Fibroblast of skin of left biceps (primary cell): Measurements from ENCODE around the gene HIRA.
"Not testable (repeated sequence)": the region's sequence is repeated elsewhere in the genome, so short reads cannot be mapped to it uniquely, and the experiment has no call there.

Experiments used
- DNase-seq, 2 experiments: peaks; one replicate each; pipeline ENCODE4 v3.0.0-alpha.2; 2013; ENCODE audit warnings: low read depth in 2 of 2

Gene HIRA

DNA sequence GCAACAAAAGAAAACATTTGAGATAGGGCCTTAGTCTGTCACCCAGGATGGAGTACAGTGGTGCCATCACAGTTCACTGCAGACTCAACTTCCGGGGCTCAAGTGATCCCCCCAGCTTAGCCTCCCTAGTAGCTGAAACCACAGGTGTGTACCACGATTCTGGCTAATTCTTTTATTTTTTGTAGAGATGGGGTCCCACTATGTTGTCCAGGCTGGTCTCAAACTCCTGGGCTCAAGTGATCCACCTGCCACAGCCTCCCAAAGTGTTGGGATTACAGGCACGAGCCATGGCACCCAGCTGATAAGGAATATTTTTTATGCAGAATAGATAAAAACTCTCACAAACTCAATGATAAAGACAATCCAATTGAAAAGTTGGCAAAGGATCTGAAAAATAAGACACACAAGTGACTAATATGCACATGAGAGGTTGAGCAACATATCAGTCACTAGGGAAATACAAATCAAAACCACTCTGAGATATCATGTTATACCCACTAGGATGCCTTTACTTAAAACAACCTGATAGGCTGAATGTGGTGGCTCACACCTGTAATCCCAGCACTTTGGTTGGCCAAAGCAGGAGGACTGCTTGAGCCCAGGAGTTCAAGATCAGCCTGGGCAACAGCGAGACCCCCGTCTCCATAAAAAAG, 106.1 kb downstream of the HIRA start:
- DNase-seq = no peak

DNA sequence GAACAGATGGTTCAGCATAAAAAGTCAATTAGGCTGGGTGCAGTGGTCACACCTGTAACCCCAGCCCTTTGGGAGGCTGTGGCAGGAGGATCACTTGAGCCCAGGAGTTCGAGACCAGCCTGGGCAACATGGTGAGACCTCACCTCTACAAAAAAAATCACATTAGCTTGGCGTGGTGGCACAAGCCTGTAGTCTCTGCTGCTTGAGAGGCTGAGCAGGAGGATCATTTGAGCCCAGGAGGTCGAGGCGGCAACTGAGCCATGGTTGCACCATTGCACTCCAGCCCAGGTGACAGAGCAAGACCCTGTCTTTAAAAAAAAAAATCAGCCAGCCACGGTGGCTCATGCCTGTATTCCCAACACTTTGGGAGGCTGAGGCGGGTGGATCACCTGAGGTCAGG, 108.1 kb downstream of the HIRA start:
- not testable (repeated sequence) for DNase-seq

DNA sequence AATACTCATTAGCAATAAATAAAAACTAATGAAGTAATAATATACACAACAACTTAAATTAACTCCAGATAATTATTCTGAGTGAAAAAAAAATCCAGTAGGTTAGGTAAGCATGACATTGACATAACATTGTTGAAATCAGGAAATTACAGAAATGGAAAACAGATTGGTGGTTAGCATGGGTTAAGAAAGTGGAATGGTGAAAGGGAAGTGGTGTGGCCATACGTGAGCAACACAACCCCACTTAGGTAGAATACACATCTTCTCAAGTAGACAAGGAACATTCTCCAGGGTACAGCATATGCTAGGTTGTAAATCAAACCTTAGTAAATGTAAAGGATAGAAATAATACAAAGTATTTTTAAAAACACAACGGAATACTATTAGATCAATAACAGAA, 109.8 kb downstream of the HIRA start:
- no peak for DNase-seq

DNA sequence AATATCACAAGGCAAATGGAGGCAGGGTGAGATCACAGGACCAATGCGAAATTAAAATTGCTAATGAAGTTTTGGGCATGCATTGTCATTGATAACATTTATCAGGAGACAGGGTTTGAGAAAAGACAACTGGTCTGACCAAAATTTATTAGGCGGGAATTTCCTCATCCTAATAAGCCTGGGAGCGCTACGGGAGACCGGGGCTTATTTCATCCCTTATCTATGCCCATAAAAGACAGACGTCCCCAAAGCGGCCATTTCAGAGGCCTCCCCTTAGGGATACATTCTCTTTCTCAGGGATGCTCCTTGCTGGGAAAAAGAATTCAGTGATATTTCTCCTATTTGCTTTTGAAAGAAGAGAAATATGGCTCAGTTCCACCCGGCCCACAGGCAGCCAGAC, 111.4 kb downstream of the HIRA start:
- not testable (repeated sequence) for DNase-seq

DNA sequence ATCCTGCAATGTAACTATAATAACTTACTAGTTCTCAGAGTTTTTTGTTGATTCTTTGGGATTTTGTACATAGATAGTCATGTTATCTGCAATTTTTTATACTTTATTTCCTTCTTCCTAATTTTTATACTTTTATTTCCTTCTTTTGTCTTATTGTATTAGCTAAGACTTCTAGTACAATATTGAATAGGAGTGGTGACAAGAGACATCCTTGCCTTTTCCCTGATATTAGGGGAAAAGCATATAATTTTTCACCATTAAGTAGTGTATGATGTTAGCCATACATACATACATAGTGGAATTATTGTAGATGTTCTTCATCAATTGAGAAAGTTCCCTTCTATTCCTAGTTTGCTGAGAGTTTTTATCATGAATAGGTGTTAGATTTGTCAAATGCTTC, 112.3 kb downstream of the HIRA start:
- no peak for DNase-seq

DNA sequence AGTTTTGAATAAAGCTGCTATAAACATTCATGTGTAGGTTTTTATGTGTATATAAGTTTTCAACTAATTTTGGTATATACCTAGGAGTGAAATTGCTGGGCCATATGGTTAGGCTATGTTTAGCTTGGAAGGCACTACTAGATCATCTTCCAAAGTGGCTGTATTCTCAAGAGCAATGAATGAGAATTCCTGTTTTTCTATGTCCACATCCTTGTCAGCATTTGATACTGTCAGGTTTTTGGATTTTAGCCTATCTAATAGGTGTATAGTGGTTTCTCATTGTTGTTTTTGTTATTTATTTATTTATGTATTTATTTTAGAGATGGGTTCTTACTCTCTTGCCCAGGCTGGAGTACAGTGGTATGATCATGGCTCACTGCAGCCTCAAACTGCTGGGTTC, 113.7 kb downstream of the HIRA start:
- DNase-seq = no peak

DNA sequence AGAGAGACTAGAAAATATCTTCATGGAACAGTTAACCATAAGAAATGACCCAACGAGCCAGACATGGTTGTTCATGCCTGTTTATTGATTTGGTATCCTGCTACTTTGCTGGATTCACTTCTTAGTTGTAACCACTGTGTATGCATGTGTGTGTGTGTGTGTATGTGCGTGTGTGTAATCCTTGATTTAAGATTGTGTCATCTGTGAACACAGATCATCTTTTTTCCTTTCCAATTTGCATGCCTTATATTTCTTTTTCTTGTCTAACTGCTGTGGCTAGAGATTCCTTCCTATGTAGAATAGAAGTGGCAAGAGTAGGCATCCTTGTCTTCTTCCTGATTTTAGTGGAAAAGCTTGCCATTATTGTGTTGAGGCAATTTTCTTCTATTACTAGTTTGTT, 123.7 kb downstream of the HIRA start:
- DNase-seq = no peak

DNA sequence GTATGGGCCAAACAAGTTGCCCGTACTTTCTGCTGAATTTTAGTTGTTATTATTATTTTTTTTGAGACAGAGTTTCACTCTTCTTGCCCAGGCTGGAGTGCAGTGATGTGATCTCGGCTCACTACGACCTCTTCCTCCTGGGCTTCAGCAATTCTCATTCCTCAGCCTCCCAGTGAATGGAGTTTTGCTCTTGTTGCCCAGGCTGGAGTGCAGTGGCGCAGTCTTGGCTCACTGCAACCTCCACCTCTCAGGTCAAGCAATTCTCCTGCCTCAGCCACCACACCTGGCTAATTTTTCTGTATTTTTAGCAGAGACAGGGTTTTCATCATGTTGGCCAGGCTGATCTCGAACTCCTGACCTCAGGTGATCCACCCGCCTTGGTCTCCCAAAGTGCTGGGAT, 125.0 kb downstream of the HIRA start:
- not testable (repeated sequence) for DNase-seq

DNA sequence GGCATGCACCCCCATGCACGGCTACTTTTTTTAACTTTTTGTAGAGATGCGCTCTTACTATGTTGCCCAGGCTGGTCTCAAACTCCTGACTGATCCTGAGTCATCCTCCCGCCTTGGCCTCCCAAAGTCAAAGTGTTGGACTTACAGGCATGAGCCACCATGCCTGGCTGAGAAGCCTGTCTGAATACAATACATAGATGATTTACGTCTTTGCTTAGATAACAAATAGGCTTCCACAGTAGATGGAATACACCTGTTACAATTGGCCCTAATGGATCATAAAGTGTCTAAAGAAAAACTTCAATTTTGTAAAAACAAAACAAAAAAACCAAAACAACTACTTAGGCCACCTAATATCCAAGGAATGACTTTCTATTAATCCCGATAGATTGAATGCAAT, 127.0 kb downstream of the HIRA start:
- DNase-seq = no peak

DNA sequence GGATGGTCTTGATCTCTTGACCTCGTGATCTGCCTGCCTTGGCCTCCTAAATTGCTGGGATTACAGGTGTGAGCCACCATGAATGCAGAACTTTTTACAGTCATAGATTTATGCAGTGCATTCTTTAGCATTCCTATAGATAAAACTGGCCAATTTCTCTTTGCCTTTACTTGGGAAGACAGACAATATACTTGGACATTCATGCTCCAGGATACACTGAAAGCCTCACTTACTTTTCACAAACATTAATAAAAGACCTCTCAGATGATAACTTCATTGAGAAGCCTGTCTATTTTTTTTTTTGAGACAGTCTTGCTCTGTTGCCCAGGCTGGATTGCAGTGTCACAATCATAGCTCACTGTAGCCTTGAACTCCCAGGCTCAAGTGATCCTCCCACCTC, 127.7 kb downstream of the HIRA start:
- DNase-seq = no peak

DNA sequence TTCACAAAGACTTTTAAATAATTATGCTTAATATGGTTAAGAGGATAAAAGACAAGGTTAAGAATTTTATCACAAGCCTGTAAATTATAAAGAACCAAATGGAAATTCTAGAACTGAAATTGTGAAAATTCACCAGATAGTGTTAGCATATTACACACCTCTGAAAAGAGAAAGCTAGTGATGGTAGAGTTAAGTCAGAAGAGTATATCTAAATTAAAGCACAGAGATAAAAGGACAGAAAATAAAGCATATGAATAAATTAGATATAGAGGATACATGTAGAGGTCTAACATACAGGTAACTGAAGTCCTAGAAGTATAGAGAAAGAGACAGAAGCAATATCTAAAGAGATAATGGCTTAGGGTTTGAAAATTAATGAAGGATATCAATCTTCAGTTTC, 135.8 kb downstream of the HIRA start:
- no peak for DNase-seq

DNA sequence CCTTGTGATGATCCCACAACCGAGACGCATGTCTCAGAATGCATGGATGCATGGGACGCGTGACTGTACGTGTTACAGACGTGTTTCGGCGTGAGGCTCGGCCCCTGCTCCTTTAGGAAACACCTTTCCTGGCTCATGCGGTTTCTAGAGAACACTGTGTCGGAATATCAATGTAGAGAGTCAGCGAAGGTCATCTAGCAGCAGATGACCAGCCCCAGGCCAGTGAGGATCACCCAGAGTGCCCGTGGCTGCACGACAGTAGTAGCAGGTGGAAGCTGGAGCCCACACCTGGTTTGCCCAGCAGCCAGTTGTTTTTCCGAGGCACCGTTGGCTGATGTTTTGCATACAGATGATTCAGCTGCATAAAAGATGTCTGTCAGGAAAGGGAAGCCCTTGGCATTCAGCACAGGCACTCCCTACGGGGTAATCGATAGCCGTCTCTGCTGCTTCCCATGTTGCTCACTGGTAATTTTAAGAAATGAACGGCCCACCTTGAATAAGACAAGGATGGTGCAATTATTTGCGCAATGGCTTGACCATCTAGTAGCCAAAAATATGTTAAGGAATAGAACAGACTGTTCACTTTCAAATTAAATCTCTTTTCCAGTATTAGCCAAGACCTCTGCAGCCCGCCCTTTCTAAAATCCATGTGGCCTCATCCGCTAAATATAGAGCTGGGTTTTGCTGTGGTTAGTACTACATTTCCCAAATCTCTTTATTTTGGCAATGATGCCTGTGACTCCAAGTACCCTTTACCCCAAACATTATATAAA, 138.9 kb downstream of the HIRA start:
- no peak for DNase-seq

DNA sequence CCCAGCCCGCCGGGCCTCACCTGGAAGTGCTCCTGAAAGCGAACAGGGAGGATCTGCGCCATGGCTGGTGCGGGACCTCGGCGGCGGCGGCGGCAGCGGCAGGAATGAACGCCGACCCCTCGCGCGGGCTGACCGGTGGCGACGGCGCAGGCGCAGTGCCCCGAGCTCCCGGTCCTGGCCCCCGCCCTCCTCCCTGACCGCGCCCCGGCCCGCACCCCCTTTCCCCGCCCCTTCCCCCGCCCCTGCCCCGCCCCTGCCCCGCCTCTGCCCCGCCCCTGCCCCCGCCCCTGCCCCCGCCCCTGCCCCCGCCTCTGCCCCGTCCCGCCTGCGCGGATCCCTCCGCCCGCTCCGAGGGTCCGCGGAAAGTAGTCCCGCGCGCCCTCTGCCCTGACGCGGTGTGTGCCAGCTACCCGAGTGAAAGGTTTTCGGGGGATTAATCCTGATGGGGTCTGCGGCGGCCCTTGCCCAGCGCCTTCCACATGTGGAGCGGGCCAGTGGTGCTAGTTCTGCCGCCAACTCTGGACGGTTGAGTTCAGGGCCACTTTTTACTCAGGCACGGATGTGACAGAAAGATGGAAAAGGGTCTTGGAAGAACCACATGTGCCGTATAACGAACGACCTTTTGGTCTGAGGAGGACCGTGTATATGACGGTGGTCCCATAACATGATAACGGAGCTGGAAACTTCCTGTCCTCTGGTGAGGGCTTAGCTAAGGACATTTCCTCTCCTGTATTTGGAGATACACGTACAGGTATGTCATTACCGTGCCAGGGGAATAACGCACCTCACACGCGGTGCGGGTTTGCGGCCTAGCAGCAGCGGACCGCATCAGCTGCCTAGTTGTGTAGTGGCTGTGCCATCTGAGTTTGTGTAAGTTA, 139.7 kb downstream of the HIRA start, which contains the start of gene CLTCL1:
CLTCL1 (minus strand) TSS at position 140 of the 878 bp plus-strand sequence; CDS start at position 62, 78 bp downstream.
- DNase-seq = peak; percentile 44 to 52

DNA sequence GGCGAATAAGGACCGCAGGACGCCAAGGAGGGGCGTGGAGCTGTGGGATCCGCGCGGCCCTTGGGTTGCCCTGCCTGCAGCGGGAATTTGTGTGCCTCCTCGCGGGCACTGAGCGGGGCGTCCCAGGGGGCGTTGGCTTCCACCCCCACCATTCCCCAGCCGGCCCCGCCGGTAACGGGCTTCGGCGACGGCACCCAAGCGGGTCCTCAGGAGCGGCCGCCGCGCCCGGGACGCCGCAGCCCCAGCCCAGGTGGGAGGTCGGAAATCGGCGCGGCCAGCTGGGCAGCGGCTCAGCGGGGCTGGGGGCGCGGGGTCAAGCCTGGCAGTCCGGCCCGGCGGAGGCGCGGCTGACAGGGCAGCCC, 140.3 kb downstream of the HIRA start:
- DNase-seq = no peak

DNA sequence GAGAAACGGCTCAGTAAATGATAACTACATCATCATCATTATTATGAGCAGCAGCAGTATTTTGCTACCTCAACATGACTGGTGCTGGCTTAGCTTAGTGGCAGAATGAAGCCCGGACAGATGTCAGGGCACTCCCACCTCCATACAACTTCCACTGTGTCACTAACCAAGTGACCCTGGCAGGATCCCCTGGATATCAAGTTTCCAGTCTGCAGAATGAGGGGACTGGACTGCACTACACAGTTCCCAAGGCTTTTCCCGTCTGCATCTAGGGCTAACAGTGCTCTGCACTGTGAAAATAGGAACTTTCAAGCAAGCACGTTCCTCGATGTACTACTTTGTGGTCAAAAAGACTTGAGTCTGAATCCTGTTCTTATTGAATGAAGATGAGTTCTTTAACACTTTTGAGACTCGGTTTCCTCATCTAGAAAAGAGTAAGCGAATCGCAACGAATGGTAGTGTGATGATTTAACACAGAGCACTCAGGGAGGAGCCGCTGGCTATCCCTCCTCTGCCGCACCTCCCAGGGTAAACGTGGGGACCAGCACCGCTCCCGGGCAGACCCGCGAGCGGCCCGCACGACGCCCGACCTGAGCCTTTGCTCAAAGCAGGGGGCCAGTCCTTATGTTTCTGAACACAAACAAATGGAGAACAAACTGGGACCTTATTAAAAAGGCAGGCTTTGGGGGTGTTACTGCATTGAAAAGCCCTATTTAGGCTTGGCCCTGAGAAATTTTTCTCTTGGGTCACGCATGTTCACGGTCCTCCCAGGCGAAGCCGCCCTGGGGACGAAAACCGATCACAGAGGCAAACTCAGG, 140.9 kb downstream of the HIRA start:
- no peak for DNase-seq

DNA sequence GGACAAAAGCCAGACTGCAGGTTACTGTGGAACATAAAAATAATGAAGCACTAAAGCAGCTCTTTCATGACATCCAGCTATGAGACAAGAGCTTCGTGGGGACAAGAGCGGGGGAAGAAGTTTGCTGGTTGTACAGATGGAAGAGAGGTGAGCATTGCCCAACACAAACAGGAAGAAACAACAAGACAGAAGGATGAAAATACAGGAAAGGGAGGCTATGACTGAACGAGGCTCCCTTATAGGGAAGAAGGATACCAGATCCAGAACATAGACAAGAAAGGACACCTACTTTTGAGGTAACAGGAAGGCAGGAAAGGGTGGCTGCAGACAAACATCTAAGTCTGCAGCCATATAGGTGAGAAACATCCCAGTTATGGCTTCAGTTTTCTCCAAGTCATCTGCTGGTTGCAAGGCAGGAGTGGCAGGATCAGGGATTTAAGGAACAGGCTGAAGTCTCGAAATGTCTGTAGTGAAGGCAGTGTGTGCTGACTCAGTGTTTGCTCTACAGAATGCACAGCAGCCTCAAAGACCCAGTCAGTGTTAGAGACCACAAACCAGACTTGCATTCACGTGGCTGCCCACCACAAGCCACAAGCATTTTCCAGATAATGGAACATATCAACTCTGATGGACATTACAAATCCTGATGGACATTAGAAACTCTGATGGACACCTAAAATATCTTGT, 141.9 kb downstream of the HIRA start:
- no peak for DNase-seq

DNA sequence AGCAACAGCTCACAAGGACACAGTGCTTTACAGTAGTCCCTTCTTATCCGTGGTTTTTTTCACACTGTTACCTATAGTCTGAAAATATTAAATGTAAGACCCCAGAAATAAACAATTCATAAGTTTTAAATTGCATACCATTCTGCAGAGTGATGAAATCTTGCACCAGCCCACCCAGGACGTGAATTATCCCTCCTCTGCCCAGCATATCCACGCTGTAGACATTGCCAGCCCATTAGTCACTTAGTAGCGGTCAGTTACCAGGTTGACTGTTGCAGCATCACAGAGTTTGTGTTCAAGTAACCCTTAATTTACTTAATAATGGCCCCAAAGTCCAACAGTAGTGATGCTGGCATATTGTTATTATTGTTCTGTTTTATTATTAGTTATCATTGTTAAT, 143.6 kb downstream of the HIRA start:
- DNase-seq = no peak

DNA sequence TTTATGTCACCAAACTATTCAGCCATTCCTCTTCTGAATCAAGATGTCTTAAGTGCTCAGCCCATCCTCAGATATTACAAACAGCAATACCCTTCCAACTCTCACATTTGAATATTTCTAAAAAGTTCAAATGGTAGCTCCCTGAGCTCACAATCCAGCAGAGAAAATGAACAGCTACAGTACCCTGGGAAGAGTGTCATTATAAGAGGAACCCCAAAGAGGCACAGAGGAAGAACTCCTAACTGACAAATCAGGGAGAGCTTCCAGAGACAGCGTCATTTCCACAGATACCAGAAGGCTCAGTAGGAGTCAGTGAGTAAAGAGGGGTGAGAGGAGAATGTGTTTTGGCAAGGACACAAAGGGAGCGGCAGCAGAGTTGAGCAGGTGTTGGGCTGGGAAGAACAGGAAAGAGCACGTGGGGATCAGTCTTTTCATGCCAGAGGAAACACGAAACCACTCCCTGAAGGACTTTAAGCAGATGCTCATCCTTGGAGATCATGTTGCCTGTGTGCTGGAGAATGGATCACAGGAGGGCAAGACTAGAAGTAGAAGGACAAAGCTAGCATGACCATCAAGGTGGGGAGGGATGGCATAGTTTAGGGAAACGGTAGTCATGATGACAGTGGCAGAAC, 144.3 kb downstream of the HIRA start:
- DNase-seq = no peak

DNA sequence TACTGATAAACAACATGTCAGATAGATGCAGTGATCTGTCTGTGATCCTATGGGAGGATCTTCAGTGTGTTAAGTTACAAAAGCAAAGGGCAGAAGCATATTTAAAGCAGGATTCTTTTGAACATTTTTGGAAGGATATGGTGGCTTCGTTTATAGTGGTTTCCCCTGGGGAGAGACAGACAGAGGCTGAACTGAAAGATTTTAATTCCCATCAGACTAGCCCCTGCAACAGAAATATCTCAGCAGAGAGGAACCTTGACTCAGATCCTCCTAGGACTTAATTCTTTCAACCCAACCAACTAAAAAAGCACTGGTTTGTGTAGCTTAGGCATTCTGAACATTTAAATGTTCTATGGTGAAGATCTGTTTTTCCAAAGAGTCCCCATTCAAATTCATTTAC, 145.7 kb downstream of the HIRA start:
- DNase-seq = no peak
